H9 (cell line): ENCODE results near the gene FARSB. TPM values are rescaled to one million over a fixed set of nuclear protein-coding genes. Genes with fewer than 3 reads are reported as not detected.

Source experiments
- DNase-seq: peaks from one replicate; pipeline ENCODE4 v3.0.0-alpha.2; 2017
- H2AFZ ChIP-seq: one replicate; pipeline ENCODE4 v1.6.1; 2013; ENCODE audit warnings: mild to moderate bottlenecking, low read length, control low read depth, moderate library complexity
- H2AK5ac ChIP-seq: 2 replicates; pipeline ENCODE4 v1.6.1; 2013; ENCODE audit warnings: low read length, control low read depth, mixed read lengths; ENCODE audit not compliant: insufficient read length
- H2BK120ac ChIP-seq: one replicate; pipeline ENCODE4 v1.6.1; 2013; ENCODE audit warnings: low read depth, mild to moderate bottlenecking, low read length, control low read depth, inconsistent platforms; ENCODE audit not compliant: poor library complexity, severe bottlenecking
- H2BK12ac ChIP-seq: 2 replicates; pipeline ENCODE4 v1.6.1; 2013; ENCODE audit warnings: low read length, control low read depth, mixed read lengths, low read depth; ENCODE audit not compliant: insufficient read length
- H2BK15ac ChIP-seq: 2 replicates; pipeline ENCODE4 v1.6.1; 2013; ENCODE audit warnings: low read depth, low read length, control low read depth
- H2BK20ac ChIP-seq: one replicate; pipeline ENCODE4 v1.6.1; 2013; ENCODE audit warnings: low read depth, mild to moderate bottlenecking, low read length, control low read depth, inconsistent platforms; ENCODE audit not compliant: poor library complexity, severe bottlenecking
- H2BK5ac ChIP-seq: 2 replicates; pipeline ENCODE4 v1.6.1; 2013; ENCODE audit warnings: low read length, control low read depth, mixed read lengths; ENCODE audit not compliant: insufficient read length
- H3K14ac ChIP-seq: 2 replicates; pipeline ENCODE4 v1.6.1; 2013; ENCODE audit warnings: low read length, control low read depth; ENCODE audit not compliant: insufficient read depth
- H3K18ac ChIP-seq: 2 replicates; pipeline ENCODE4 v1.6.1; 2013; ENCODE audit warnings: low read depth, mild to moderate bottlenecking, mixed read lengths, low read length, control low read depth; ENCODE audit not compliant: insufficient read length
- H3K23ac ChIP-seq: 2 replicates; pipeline ENCODE4 v1.6.1; 2013; ENCODE audit warnings: low read length, control low read depth, mixed read lengths, low read depth; ENCODE audit not compliant: insufficient read length
- H3K23me2 ChIP-seq: 2 replicates; pipeline ENCODE4 v1.6.1; 2013; ENCODE audit warnings: low read depth, mild to moderate bottlenecking, mixed read lengths, low read length, control low read depth; ENCODE audit not compliant: insufficient read length, poor library complexity, severe bottlenecking
- H3K27ac ChIP-seq: 2 replicates; pipeline ENCODE4 v1.5.1; 2013; ENCODE audit warnings: low read length, control low read depth, mixed read lengths, low read depth; ENCODE audit not compliant: insufficient read length
- H3K27me3 ChIP-seq: 2 replicates; pipeline ENCODE4 v1.6.1; 2013; ENCODE audit warnings: low read length, control low read depth, inconsistent platforms; ENCODE audit not compliant: insufficient read depth
- H3K4ac ChIP-seq: 2 replicates; pipeline ENCODE4 v1.6.1; 2013; ENCODE audit warnings: low read depth, mild to moderate bottlenecking, control low read depth, inconsistent platforms, low read length, moderate library complexity
- H3K4me1 ChIP-seq: 2 replicates; pipeline ENCODE4 v1.6.1; 2013; ENCODE audit warnings: low read length, control low read depth, inconsistent platforms; ENCODE audit not compliant: insufficient read depth
- H3K4me2 ChIP-seq: 2 replicates; pipeline ENCODE4 v1.6.1; 2013; ENCODE audit warnings: low read length, control low read depth, mixed read lengths; ENCODE audit not compliant: insufficient read length, insufficient read depth
- H3K56ac ChIP-seq: 2 replicates; pipeline ENCODE4 v1.6.1; 2013; ENCODE audit warnings: low read depth, mild to moderate bottlenecking, mixed read lengths, low read length, control low read depth; ENCODE audit not compliant: insufficient read length
- H3K79me1 ChIP-seq: 2 replicates; pipeline ENCODE4 v1.6.1; 2013; ENCODE audit warnings: low read depth, mild to moderate bottlenecking, moderate library complexity, low read length, control low read depth, inconsistent platforms; ENCODE audit not compliant: insufficient read depth, poor library complexity, severe bottlenecking
- H3K79me2 ChIP-seq: 2 replicates; pipeline ENCODE4 v1.6.1; 2013; ENCODE audit warnings: low read length, control low read depth, inconsistent platforms; ENCODE audit not compliant: insufficient read depth
- H3K9ac ChIP-seq: 2 replicates; pipeline ENCODE4 v1.6.1; 2013; ENCODE audit warnings: low read length, control low read depth, mixed read lengths; ENCODE audit not compliant: insufficient read length; ENCODE audit errors: extremely low read depth
- H3K9me3 ChIP-seq: one replicate; pipeline ENCODE4 v1.6.1; 2013; ENCODE audit warnings: low read depth, low read length, inconsistent platforms; ENCODE audit not compliant: control insufficient read depth
- H3T11ph ChIP-seq: one replicate; pipeline ENCODE4 v1.6.1; 2013; ENCODE audit warnings: mild to moderate bottlenecking, low read length, control low read depth, inconsistent platforms
- H4K20me1 ChIP-seq: one replicate; pipeline ENCODE4 v1.6.1; 2013; ENCODE audit not compliant: control insufficient read depth, insufficient read length, insufficient read depth
- H4K5ac ChIP-seq: 2 replicates; pipeline ENCODE4 v1.6.1; 2013; ENCODE audit warnings: low read depth, mild to moderate bottlenecking, mixed read lengths, low read length, control low read depth; ENCODE audit not compliant: insufficient read length
- H4K8ac ChIP-seq: replicated peaks from 2 replicates; pipeline ENCODE4 v1.6.1; 2013; ENCODE audit warnings: low read length, control low read depth, mixed read lengths, low read depth; ENCODE audit not compliant: insufficient read length
- H4K91ac ChIP-seq: 2 replicates; pipeline ENCODE4 v1.6.1; 2013; ENCODE audit warnings: low read depth, mild to moderate bottlenecking, moderate library complexity, mixed read lengths, low read length, control low read depth; ENCODE audit not compliant: insufficient read length
- H3K27ac Mint-ChIP-seq, 3 experiments: 2 replicates in 2 of 3; 3 replicates in 1 of 3; pipeline ENCODE4 v1.8.0; 2020 to 2021; ENCODE audit warnings: mixed read lengths in 3 of 3, mild to moderate bottlenecking in 1 of 3, moderate library complexity in 1 of 3
- H3K27me3 Mint-ChIP-seq: 2 replicates; pipeline ENCODE4 v1.8.0; 2021; ENCODE audit warnings: low read depth, mild to moderate bottlenecking, moderate library complexity, mixed read lengths
- H3K36me3 Mint-ChIP-seq, 3 experiments: 2 replicates in 2 of 3; 3 replicates in 1 of 3; pipeline ENCODE4 v1.8.0; 2020 to 2021; ENCODE audit warnings: low read depth in 3 of 3, mixed read lengths in 3 of 3; ENCODE audit not compliant: insufficient read depth in 1 of 3
- H3K4me1 Mint-ChIP-seq, 2 experiments: 2 replicates each; pipeline ENCODE4 v1.8.0; 2020; ENCODE audit warnings: mixed read lengths in 2 of 2
- H3K4me3 Mint-ChIP-seq, 2 experiments: 2 replicates in 1 of 2; 3 replicates in 1 of 2; pipeline ENCODE4 v1.8.0; 2020 to 2021; ENCODE audit warnings: mild to moderate bottlenecking in 2 of 2, mixed read lengths in 2 of 2, moderate library complexity in 1 of 2
- H3K9me3 Mint-ChIP-seq, 2 experiments: 2 replicates in 1 of 2; 3 replicates in 1 of 2; pipeline ENCODE4 v1.8.0; 2020; ENCODE audit warnings: mild to moderate bottlenecking in 2 of 2, mixed read lengths in 2 of 2, moderate library complexity in 1 of 2
- WGBS: extraction: QIAGEN DNeasy Blood & Tissue Kit; methylation state at CpG from one replicate; pipeline ENCODE4 v1.1.7; 2013; ENCODE audit warnings: missing lambda C conversion rate, low lambda C conversion rate, mixed read lengths; ENCODE audit not compliant: insufficient read length; ENCODE audit errors: extremely low coverage; 5-methylcytosine and 5-hydroxymethylcytosine counted together
- total RNA-seq: library from RNA; stranded (reverse); gene quantifications from 2 replicates; pipeline ENCODE4 v1.2.1, GENCODE V29; 2021
- TF ChIP-seq, protein P1 (sequence below): fragments of 200-600 bp; sonication (generic); conservative IDR thresholded peaks from 3 replicates; pipeline ENCODE4 v1.8.0; 2021; ENCODE audit warnings: antibody characterized with exemption, mild to moderate bottlenecking

The FARSB gene
- total RNA-seq, 1 experiment from 2014 or later: 32.1 TPM

DNA sequence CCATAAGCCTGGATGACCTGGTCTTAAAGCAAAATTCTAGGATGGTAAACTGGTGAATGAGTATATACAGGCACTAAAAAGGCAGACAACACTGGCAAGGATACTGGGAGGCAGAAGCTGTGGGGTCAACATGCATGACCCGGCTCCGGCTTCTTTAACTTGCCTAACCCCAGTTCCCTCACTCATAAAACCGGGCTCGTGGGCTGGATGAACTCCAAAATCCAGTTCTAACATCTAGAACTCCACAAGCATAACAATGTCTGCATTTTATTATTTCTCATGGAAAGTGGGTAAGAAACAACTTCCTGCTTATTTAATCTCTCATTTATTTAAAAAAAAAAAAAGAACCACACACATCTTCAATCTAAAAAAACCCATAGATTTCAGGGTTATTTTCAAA, 57.3 kb downstream of the FARSB start:
- no peak overlapping the region for H4K91ac ChIP-seq
- Mint-ChIP-seq H3K27me3 (no peaks in the 10 kb centered on the region), H3K4me1 (0 out of 4 replicates have a peak, but pooled peaks cover 0 to 4% of the 10 kb centered on the region in 2 experiments), H3K4me3 (no peak overlapping the region), H3K9me3 (no peaks in the 10 kb centered on the region), H3K27ac (peak overlapping the region in 1 of 3 experiments; percentile 28; a peak in 1 of 7 replicates), H3K36me3 (peaks cover 7 to 30% (median 16%) of the 10 kb centered on the region in 3 experiments; a peak in 5 of 7 replicates)
- no peak overlapping the region for H3K9ac ChIP-seq
- no peak overlapping the region for H3K4me2 ChIP-seq
- no peak overlapping the region for H2BK5ac ChIP-seq
- no peak overlapping the region for H2BK15ac ChIP-seq
- H4K20me1 ChIP-seq: no peaks in the 10 kb centered on the region
- H3K79me1 ChIP-seq: peaks cover 2% of the 10 kb centered on the region
- H3K23ac ChIP-seq: no peak overlapping the region
- no peak overlapping the region for H4K8ac ChIP-seq
- H4K5ac ChIP-seq: no peak overlapping the region
- no peak overlapping the region for H3K18ac ChIP-seq
- no peaks in the 10 kb centered on the region for H3K4me1 ChIP-seq
- no peak overlapping the region for H2BK120ac ChIP-seq
- no peak overlapping the region for H3K14ac ChIP-seq
- H2BK20ac ChIP-seq: no peak overlapping the region
- H3K79me2 ChIP-seq: no peaks in the 10 kb centered on the region; the same call in 1 of the 2 replicates
- H2AFZ ChIP-seq: no peak overlapping the region
- H3K27me3 ChIP-seq: no peaks in the 10 kb centered on the region
- H3K56ac ChIP-seq: no peak overlapping the region
- DNase-seq: no peak
- no peaks in the 10 kb centered on the region for H3K9me3 ChIP-seq
- no peak overlapping the region for H3K27ac ChIP-seq
- no peak overlapping the region for H2BK12ac ChIP-seq
- no peak overlapping the region for H3K4ac ChIP-seq
- H3T11ph ChIP-seq: no peak overlapping the region
- no CpG with 5 or more reads among the region's 4 CpGs for WGBS
- H3K23me2 ChIP-seq: no peaks in the 10 kb centered on the region
- no peak overlapping the region for H2AK5ac ChIP-seq
- TF ChIP-seq, protein P1, sequence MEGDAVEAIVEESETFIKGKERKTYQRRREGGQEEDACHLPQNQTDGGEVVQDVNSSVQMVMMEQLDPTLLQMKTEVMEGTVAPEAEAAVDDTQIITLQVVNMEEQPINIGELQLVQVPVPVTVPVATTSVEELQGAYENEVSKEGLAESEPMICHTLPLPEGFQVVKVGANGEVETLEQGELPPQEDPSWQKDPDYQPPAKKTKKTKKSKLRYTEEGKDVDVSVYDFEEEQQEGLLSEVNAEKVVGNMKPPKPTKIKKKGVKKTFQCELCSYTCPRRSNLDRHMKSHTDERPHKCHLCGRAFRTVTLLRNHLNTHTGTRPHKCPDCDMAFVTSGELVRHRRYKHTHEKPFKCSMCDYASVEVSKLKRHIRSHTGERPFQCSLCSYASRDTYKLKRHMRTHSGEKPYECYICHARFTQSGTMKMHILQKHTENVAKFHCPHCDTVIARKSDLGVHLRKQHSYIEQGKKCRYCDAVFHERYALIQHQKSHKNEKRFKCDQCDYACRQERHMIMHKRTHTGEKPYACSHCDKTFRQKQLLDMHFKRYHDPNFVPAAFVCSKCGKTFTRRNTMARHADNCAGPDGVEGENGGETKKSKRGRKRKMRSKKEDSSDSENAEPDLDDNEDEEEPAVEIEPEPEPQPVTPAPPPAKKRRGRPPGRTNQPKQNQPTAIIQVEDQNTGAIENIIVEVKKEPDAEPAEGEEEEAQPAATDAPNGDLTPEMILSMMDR: no peak
